ENCODE measurements around the gene MICAL3.

The MICAL3 gene

GRCh38 chr22:17903564-17904295, 120.6 kb downstream of the MICAL3 start:
- H3K4me3 ChIP-seq (ENCODE audit: low read length): no peak overlapping the region
- TF ChIP-seq CTCF (conservative IDR thresholded peaks at IDR 0.05; ENCODE audit: low read depth, low read length): peak; percentile 42
- peak; percentile 70 for DNase-seq (ENCODE audit: low read depth)

GRCh38 chr22:17902960-17903359, 121.4 kb downstream of the MICAL3 start:
- no peak for TF ChIP-seq CTCF (conservative IDR thresholded peaks at IDR 0.05; ENCODE audit: low read depth, low read length)
- no peak for DNase-seq (ENCODE audit: low read depth)
- no peak overlapping the region for H3K4me3 ChIP-seq (ENCODE audit: low read length)

- no peak overlapping the region for H3K4me3 ChIP-seq (ENCODE audit: low read length)
- no peak for DNase-seq (ENCODE audit: low read depth)
- no peak for TF ChIP-seq CTCF (conservative IDR thresholded peaks at IDR 0.05; ENCODE audit: low read depth, low read length)
These were observed 126.0 kb downstream of the MICAL3 start for GRCh38 chr22:17898375-17898774.

- no peak for DNase-seq (ENCODE audit: low read depth)
- no peak overlapping the region for H3K4me3 ChIP-seq (ENCODE audit: low read length)
- no peak for TF ChIP-seq CTCF (conservative IDR thresholded peaks at IDR 0.05; ENCODE audit: low read depth, low read length)
These were observed 126.5 kb downstream of the MICAL3 start for GRCh38 chr22:17897858-17898257.

GRCh38 chr22:17897426-17897825, 126.9 kb downstream of the MICAL3 start:
- TF ChIP-seq CTCF (conservative IDR thresholded peaks at IDR 0.05; ENCODE audit: low read depth, low read length): no peak
- DNase-seq (ENCODE audit: low read depth): no peak
- H3K4me3 ChIP-seq (ENCODE audit: low read length): no peak overlapping the region

GRCh38 chr22:17896586-17896985, 127.8 kb downstream of the MICAL3 start:
- no peak for DNase-seq (ENCODE audit: low read depth)
- H3K4me3 ChIP-seq (ENCODE audit: low read length): no peak overlapping the region
- peak; percentile 49 for TF ChIP-seq CTCF (conservative IDR thresholded peaks at IDR 0.05; ENCODE audit: low read depth, low read length)

- TF ChIP-seq CTCF (conservative IDR thresholded peaks at IDR 0.05; ENCODE audit: low read depth, low read length): no peak
These were observed 130.3 kb downstream of the MICAL3 start for GRCh38 chr22:17893900-17894535.

More at GRCh38 chr22:17893900-17894535, 130.3 kb downstream of the MICAL3 start:
- no peak for DNase-seq (ENCODE audit: low read depth)
- H3K4me3 ChIP-seq (ENCODE audit: low read length): no peak overlapping the region

All from retinal pigment epithelial cell (primary cell).